ENCODE data around the gene YIF1B. TPM values are rescaled to one million over a fixed set of nuclear protein-coding genes. Genes with fewer than 3 reads are reported as not detected.

Gene YIF1B
- total and polyA plus RNA-seq, 9 of the 15 experiments (the other 6 are each of a cell fraction or from before 2014, with no cell fraction given), result 8.5 to 586 (median 323) TPM

- TF ChIP-seq TEAD1 (CRISPR knock-in tag; IDR thresholded peaks at IDR 0.05) (0 out of 4 replicates have a peak, but pooled peaks of 1 of the 2 experiments have one; percentile 53), ZNF354B (CRISPR knock-in tag; IDR thresholded peaks at IDR 0.05) (no peak), CREM (IDR thresholded peaks at IDR 0.05; ENCODE audit: low read depth) (peak; percentile 60; the same call in 1 of the 2 replicates), E2F6 (IDR thresholded peaks at IDR 0.05; ENCODE audit: borderline replicate concordance in 1 of 2, extremely low read depth in 1 of 2, insufficient read depth in 1 of 2, insufficient read length in 1 of 2, low read depth in 1 of 2, low read length in 1 of 2, poor library complexity in 1 of 2, severe bottlenecking in 1 of 2) (peak; percentile 33 to 62), MEF2A (IDR thresholded peaks at IDR 0.05; ENCODE audit: control insufficient read depth, low read depth, low read length) (0 out of 2 replicates have a peak, but pooled peaks have one; percentile 9), HDAC2 (IDR thresholded peaks at IDR 0.05) (peak; percentile 11; the same call in 1 of the 2 replicates), EHMT2 (IDR thresholded peaks at IDR 0.05) (0 out of 2 replicates have a peak, but pooled peaks have one; percentile 52), ZNF239 (CRISPR knock-in tag; IDR thresholded peaks at IDR 0.05) (no peak), HDAC3 (IDR thresholded peaks at IDR 0.05; ENCODE audit: borderline replicate concordance, partially characterized antibody) (peak; percentile 58), TBL1XR1 (IDR thresholded peaks at IDR 0.05; ENCODE audit: low read length in 2 of 2) (peak in 1 of 2 experiments; percentile 30; a peak in 1 of 4 replicates), JUN (IDR thresholded peaks at IDR 0.05; ENCODE audit: borderline replicate concordance, low read depth, low read length) (0 out of 2 replicates have a peak, but pooled peaks have one; percentile 46), JUN (CRISPR knock-in tag; IDR thresholded peaks at IDR 0.05; ENCODE audit: borderline replicate concordance) (no peak), DPF2 (IDR thresholded peaks at IDR 0.05) (peak; percentile 8), ZNF143 (CRISPR knock-in tag; IDR thresholded peaks at IDR 0.05) (no peak), GATAD2B (IDR thresholded peaks at IDR 0.05; ENCODE audit: borderline replicate concordance) (no peak), NFXL1 (CRISPR knock-in tag; IDR thresholded peaks at IDR 0.05) (0 out of 2 replicates have a peak, but pooled peaks have one; percentile 30), HLTF (IDR thresholded peaks at IDR 0.05) (0 out of 2 replicates have a peak, but pooled peaks have one; percentile 3), BCOR (IDR thresholded peaks at IDR 0.05) (peak; percentile 21; the same call in 1 of the 2 replicates), ZNF197 (CRISPR knock-in tag; IDR thresholded peaks at IDR 0.05; ENCODE audit: low read depth) (peak; percentile 63; the same call in 1 of the 2 replicates), ZBTB11 (CRISPR knock-in tag; IDR thresholded peaks at IDR 0.05) (peak in 1 of 3 experiments; percentile 64; a peak in 2 of 6 replicates), ZFX (CRISPR knock-in tag; IDR thresholded peaks at IDR 0.05) (peak; percentile 47), NCOR1 (IDR thresholded peaks at IDR 0.05) (peak; percentile 80), NR4A1 (CRISPR knock-in tag; IDR thresholded peaks at IDR 0.05) (no peak), NR4A1 (tag; IDR thresholded peaks at IDR 0.05) (peak; percentile 62; the same call in 1 of the 2 replicates), KLF16 (IDR thresholded peaks at IDR 0.05) (peak; percentile 71; the same call in 1 of the 2 replicates), ADNP (tag; IDR thresholded peaks at IDR 0.05) (no peak)
Observed at GRCh38 chr19:38270587-38271167, 45.1 kb downstream of the YIF1B start (continued).

Measured in K562 (cell line).